ENCODE data around the gene MSRB1. TPM values are rescaled to one million over a fixed set of nuclear protein-coding genes. Genes with fewer than 3 reads are reported as not detected.

Gene MSRB1
- total and polyA plus RNA-seq, 4 donors = 32.2 to 169 (median 98.0) TPM

DNA sequence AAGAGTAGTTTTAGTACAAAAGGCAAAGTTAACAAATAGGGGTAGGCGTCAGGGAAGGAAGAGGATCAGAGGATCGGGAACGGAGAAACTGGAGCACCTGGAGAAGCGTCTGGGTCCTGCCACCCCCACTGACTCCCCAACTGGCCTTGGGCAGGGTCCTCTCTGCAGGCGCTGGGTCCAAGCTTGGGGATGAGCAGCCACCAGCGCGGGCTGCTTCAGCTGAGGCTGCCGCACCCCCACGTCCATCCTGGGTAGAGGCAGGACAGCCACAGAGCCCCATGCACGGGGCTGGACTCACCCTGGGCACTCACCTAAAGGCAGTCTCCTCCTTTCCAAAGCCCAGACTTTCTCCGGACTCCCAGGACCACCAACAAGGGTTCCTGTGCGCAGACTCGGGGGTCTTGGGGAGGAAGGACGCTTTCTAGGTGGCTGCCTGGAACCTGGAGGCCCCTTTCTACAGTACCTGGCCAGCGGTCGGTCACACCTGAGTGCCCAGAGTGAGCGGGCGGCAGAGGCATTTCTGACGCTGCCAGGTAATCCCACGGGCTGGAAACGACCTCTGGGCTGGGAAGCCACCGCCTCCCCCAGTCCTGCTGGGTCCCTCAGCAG is 25.8 kb downstream of the MSRB1 start:
- 9% methylated on average over 22 of the region's 22 CpGs for WGBS
- no peak for DNase-seq (ENCODE audit: low spot score)
- peaks cover 11 to 12% (median 11%) of the 10 kb centered on the region in 4 donors for H3K27me3 ChIP-seq (ENCODE audit: control insufficient read depth in 4 of 4, insufficient read depth in 4 of 4, low read length in 3 of 4)

DNA sequence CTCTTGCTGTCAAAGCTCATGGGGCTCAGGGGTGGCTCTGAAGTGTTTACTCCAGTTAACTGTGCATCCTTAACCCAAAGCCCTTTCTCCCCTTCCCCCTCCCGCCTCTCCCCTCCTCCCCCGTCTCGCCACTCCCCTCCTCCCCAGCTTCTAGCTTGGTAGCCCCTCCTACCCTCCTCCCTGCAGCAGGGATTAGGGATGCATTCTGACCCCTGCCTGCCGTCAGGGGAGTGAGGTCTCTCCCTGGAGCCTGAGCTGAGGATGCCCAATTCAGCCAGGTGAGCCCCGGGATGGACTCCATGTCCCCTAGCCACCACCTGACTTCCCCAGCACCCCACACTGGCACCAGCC is 26.4 kb downstream of the MSRB1 start:
- H3K4me3 ChIP-seq (ENCODE audit: low read depth in 1 of 3, low read length in 3 of 3) = no peak overlapping the region
- peaks cover 11 to 12% (median 11%) of the 10 kb centered on the region in 4 donors for H3K27me3 ChIP-seq (ENCODE audit: control insufficient read depth in 4 of 4, insufficient read depth in 4 of 4, low read length in 3 of 4)
- DNase-seq (ENCODE audit: low spot score) = no peak
- H3K4me1 ChIP-seq (ENCODE audit: control insufficient read depth in 4 of 4, insufficient read depth in 4 of 4, low read length in 3 of 4) = peaks cover 0 to 14% (median 5%) of the 10 kb centered on the region in 4 donors
- H3K27ac ChIP-seq (ENCODE audit: low read depth in 1 of 2, low read length in 2 of 2) = no peak overlapping the region
- TF ChIP-seq HNF4A (conservative IDR thresholded peaks at IDR 0.05) = no peak
- no peaks in the 10 kb centered on the region for H3K36me3 ChIP-seq (ENCODE audit: control insufficient read depth in 4 of 4, insufficient read depth in 3 of 4, low read depth in 1 of 4, low read length in 3 of 4)
- H3K9ac ChIP-seq (ENCODE audit: low read depth in 1 of 2, low read length in 2 of 2) = no peak overlapping the region
- H3K9me3 ChIP-seq (ENCODE audit: control insufficient read depth in 4 of 4, low read length in 3 of 4) = no peaks in the 10 kb centered on the region
- 24% methylated on average over 5 of the region's 5 CpGs for WGBS

More for the DNA sequence above, 25.8 kb downstream of the MSRB1 start:
- no peak overlapping the region for H3K27ac ChIP-seq (ENCODE audit: low read depth in 1 of 2, low read length in 2 of 2)
- TF ChIP-seq HNF4G (IDR thresholded peaks at IDR 0.05) (no peak), RXRA (IDR thresholded peaks at IDR 0.05) (no peak)
- TF ChIP-seq, protein P1, sequence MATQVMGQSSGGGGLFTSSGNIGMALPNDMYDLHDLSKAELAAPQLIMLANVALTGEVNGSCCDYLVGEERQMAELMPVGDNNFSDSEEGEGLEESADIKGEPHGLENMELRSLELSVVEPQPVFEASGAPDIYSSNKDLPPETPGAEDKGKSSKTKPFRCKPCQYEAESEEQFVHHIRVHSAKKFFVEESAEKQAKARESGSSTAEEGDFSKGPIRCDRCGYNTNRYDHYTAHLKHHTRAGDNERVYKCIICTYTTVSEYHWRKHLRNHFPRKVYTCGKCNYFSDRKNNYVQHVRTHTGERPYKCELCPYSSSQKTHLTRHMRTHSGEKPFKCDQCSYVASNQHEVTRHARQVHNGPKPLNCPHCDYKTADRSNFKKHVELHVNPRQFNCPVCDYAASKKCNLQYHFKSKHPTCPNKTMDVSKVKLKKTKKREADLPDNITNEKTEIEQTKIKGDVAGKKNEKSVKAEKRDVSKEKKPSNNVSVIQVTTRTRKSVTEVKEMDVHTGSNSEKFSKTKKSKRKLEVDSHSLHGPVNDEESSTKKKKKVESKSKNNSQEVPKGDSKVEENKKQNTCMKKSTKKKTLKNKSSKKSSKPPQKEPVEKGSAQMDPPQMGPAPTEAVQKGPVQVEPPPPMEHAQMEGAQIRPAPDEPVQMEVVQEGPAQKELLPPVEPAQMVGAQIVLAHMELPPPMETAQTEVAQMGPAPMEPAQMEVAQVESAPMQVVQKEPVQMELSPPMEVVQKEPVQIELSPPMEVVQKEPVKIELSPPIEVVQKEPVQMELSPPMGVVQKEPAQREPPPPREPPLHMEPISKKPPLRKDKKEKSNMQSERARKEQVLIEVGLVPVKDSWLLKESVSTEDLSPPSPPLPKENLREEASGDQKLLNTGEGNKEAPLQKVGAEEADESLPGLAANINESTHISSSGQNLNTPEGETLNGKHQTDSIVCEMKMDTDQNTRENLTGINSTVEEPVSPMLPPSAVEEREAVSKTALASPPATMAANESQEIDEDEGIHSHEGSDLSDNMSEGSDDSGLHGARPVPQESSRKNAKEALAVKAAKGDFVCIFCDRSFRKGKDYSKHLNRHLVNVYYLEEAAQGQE (IDR thresholded peaks at IDR 0.05) = no peak
- no peak overlapping the region for H3K4me3 ChIP-seq (ENCODE audit: low read depth in 1 of 3, low read length in 3 of 3)
- no peak overlapping the region for H3K9ac ChIP-seq (ENCODE audit: low read depth in 1 of 2, low read length in 2 of 2)
- no peaks in the 10 kb centered on the region for H3K9me3 ChIP-seq (ENCODE audit: control insufficient read depth in 4 of 4, low read length in 3 of 4)
- H3K36me3 ChIP-seq (ENCODE audit: control insufficient read depth in 4 of 4, insufficient read depth in 3 of 4, low read depth in 1 of 4, low read length in 3 of 4) = no peaks in the 10 kb centered on the region
- peaks cover 0 to 14% (median 5%) of the 10 kb centered on the region in 4 donors for H3K4me1 ChIP-seq (ENCODE audit: control insufficient read depth in 4 of 4, insufficient read depth in 4 of 4, low read length in 3 of 4)

DNA sequence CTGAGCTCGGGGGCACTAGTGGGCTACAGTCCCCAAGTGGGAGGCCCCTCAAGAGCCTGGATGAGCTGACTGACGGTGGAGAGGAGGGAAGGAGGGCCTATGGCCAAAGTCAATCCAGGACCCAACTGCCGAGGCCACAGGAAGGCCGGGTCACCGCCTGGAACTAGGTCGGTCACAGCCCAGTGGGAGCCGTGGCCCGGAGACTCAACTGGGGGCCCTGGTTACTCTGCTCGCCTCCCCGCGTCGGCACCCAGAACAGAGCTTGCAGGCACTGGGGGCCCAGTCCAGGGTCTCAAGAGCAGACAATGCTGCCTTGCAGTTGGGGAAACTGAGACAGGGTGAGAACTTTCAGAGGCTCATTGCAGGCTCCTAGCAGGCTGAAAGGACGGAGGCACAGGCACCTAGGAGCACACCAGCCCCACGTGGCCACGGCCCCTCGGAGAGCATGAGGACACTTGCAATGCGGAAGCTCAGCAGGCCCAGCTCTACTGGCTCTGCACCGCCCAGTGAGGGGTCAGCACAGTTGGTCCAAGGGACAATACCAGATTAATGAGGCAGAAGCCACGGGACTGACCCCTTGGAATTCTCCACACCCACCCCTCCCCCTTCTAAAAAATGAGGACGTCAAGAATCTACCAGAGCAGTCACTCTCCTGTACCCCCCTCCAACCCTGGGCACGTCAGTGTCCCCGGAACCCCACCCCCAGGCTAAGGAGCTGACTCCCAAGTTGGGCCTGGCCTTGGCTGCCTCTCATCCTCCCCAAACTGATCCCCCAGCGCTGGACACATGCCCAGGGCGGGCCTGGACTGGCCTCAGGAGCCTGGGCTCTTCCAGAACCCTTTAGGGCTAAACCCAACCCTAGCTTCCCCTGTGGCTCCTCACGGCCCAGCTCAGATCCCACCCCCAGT is 27.0 kb downstream of the MSRB1 start:
- Histone ChIP-seq H3K9me3 (ENCODE audit: control insufficient read depth in 4 of 4, low read length in 3 of 4) (no peaks in the 10 kb centered on the region), H3K4me3 (ENCODE audit: low read depth in 1 of 3, low read length in 3 of 3) (no peak overlapping the region), H3K4me1 (ENCODE audit: control insufficient read depth in 4 of 4, insufficient read depth in 4 of 4, low read length in 3 of 4) (peaks cover 0 to 14% (median 5%) of the 10 kb centered on the region in 4 donors), H3K36me3 (ENCODE audit: control insufficient read depth in 4 of 4, insufficient read depth in 3 of 4, low read depth in 1 of 4, low read length in 3 of 4) (no peaks in the 10 kb centered on the region), H3K27me3 (ENCODE audit: control insufficient read depth in 4 of 4, insufficient read depth in 4 of 4, low read length in 3 of 4) (peaks cover 7 to 12% (median 11%) of the 10 kb centered on the region in 4 donors), H3K27ac (ENCODE audit: low read depth in 1 of 2, low read length in 2 of 2) (no peak overlapping the region), H3K9ac (ENCODE audit: low read depth in 1 of 2, low read length in 2 of 2) (no peak overlapping the region)
- TF ChIP-seq, protein P2, sequence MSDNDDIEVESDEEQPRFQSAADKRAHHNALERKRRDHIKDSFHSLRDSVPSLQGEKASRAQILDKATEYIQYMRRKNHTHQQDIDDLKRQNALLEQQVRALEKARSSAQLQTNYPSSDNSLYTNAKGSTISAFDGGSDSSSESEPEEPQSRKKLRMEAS (IDR thresholded peaks at IDR 0.05) = no peak
- TF ChIP-seq YY1 (IDR thresholded peaks at IDR 0.05) = no peak
- TF ChIP-seq FOXA2 (IDR thresholded peaks at IDR 0.05) = no peak
- TF ChIP-seq GABPA (IDR thresholded peaks at IDR 0.05 in 1 of 2, conservative IDR thresholded peaks at IDR 0.05 in 1 of 2) = no peak
- no peak for TF ChIP-seq NR2F2 (IDR thresholded peaks at IDR 0.05)
- TF ChIP-seq FOXA1 (IDR thresholded peaks at IDR 0.05) = no peak
- TF ChIP-seq, protein P3, sequence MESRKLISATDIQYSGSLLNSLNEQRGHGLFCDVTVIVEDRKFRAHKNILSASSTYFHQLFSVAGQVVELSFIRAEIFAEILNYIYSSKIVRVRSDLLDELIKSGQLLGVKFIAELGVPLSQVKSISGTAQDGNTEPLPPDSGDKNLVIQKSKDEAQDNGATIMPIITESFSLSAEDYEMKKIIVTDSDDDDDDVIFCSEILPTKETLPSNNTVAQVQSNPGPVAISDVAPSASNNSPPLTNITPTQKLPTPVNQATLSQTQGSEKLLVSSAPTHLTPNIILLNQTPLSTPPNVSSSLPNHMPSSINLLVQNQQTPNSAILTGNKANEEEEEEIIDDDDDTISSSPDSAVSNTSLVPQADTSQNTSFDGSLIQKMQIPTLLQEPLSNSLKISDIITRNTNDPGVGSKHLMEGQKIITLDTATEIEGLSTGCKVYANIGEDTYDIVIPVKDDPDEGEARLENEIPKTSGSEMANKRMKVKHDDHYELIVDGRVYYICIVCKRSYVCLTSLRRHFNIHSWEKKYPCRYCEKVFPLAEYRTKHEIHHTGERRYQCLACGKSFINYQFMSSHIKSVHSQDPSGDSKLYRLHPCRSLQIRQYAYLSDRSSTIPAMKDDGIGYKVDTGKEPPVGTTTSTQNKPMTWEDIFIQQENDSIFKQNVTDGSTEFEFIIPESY (IDR thresholded peaks at IDR 0.05) = no peak
- no peak for TF ChIP-seq JUND (IDR thresholded peaks at IDR 0.05)
- WGBS = 69% methylated on average over 25 of the region's 25 CpGs
- no peak for DNase-seq (ENCODE audit: low spot score)
